ENCODE data around the gene GPR42.
"Not testable (repeated sequence)": the region's sequence is repeated elsewhere in the genome, so short reads cannot be mapped to it uniquely, and the experiment has no call there.

The GPR42 gene

DNA sequence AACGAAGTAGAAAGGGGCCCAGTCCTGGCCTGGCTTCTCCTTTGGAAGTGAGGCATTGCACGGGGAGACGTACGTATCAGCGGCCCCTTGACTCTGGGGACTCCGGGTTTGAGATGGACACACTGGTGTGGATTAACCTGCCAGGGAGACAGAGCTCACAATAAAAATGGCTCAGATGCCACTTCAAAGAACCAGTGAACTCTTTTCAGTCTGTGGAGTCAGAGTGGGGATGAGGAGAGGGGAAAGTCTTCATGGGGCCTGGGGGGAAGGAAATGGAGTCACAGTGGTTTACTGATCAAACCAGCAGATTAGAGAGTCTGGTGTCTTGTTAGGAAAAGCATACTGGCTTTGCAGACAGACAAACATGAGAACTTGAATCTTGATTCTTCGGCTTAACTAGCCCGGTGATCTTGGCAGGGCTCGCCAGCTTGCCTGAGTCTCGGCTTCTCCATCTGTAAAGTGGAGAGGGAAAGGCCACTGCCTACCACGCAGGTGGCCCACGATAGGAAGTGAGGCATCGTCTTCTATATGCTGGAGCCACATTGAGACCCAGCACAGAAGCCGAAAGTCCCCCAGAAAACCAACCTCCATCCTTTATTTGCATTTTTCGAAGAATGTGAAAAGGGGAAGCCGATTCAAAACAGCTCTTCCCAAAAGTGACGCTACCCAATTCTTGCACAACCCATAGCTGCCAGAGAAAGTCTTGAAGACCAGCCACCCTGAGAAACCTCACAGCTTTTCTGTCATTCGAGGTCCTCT, 23.5 kb upstream of the GPR42 start, which contains the start of gene FFAR1:
Gene FFAR1, plus strand, starts transcription at position 732 of the 759 bp plus-strand sequence. CDS start 3,650 bp downstream, outside the sequence.
- peak; percentile 67 for DNase-seq

DNA sequence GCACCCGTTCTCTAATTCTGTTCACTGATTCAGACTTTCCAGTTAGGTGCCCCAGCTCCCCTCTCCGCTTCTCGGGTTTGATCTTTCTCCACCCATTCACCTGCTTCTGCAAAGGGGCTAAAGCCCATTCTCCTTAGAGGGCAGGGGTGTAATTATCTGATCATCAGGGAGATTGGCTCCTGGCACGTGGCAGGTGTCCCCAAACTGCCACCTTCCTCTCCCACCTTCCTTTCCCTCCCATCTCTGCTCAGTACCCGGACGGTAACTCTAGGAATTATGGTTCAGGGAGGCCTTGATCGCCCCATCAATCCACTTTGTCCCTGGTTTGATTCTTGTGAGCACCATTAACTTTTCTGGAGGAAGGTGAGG, 23.0 kb upstream of the GPR42 start:
- no peak for DNase-seq

DNA sequence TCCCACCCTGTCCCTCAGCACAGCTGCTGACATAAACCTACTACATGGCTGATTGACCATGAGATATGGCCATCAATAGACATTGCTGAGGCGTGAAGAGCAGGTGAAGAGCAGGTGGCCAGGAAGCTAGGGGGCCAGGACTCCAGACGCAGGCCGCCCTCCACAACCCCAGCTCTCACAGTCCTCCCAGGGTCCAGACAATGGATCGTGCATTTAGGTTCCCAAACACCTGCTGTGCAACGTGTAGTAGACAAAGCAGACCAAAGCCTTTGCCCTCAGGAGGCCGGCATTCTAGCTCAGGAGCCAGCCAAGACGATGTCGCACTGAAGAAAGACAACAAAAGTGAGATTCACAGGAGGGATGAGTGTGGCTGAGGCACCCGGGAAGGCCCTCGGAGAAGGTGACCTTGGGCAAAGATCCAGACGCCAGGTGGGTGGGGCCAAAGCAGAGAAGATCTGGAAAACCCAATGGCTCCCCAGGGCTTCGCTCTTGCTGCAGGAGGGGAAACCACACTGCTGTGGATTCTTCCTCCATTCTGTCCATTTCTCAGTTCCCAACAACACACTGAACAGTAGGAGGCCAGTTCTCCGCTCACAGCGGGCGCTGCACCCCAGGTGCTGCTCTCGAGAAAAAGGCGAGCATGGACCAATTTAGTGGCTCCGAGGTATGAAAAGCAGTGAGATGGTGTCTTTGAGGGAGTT, 21.8 kb upstream of the GPR42 start:
- DNase-seq, result no peak

DNA sequence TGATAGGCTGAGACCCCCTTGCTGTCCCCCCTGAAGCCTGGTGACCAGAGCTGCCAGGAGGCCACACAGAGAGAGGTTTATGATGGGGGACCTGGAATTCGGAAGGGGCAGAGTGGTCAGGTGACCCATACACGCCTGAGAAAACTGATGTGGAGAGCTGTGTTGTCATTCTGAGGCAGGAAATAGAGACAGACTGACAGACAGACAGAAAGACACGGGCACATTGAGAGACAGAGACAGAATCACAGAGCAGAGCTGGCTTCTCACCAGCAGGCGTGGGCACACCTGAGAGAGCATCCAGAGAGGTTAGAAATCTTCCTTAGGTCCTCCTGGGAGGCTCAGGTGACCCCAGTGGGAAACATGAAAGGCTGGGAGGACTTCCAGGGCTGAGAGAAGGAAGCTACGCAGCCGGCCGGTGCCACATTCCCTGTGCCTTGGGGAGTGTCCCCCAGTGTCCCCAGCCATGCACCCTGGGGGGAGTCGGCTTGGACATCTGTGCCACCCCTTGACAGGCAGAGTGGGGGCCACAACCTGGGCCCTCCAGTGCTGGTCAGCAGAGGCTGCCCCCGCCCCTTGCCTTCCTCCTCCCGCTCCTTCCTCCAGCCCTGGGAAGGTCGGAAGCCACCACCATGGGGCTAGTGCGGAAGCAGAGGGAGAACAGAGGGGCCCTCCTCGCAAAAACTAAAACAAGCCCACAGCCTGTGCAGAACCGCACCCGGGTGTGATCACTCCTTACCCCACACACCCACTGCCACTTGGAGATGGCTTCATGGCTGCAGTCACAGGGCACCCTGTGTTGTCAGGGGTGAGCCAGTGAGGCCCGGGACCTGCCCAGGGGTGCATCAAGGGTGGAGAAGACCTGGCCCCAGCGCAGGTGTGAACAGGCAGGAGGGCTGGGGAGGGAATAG, 21.0 kb upstream of the GPR42 start:
- DNase-seq, result no peak

DNA sequence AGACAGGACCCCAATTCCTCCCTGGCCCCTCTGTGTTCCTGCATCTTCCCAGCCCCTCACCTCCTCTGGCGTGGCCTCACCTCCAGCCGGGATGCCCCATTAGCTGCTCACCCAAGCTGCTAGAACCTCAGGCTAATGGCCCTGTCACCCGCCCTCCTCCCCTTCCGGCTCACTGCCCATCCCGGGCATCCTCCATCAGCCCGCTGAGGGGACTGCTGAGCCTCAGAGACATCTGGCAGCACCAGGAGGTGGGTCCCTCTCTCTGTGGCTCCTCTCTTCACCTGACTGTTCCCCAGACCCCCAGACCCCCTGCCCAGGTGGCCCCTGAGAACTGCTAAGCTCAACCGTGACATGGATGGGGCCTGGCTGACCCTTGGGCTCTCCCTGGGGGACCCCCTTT, 20.3 kb upstream of the GPR42 start:
- DNase-seq, result no peak

DNA sequence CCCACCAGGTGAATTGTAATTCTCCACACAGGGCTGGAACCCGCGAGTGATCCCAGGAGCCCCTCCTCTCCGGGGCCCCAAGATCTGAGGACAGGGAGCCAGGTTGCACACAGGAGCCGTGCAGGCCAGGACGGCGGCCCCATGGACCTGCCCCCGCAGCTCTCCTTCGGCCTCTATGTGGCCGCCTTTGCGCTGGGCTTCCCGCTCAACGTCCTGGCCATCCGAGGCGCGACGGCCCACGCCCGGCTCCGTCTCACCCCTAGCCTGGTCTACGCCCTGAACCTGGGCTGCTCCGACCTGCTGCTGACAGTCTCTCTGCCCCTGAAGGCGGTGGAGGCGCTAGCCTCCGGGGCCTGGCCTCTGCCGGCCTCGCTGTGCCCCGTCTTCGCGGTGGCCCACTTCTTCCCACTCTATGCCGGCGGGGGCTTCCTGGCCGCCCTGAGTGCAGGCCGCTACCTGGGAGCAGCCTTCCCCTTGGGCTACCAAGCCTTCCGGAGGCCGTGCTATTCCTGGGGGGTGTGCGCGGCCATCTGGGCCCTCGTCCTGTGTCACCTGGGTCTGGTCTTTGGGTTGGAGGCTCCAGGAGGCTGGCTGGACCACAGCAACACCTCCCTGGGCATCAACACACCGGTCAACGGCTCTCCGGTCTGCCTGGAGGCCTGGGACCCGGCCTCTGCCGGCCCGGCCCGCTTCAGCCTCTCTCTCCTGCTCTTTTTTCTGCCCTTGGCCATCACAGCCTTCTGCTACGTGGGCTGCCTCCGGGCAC, 19.3 kb upstream of the GPR42 start:
- DNase-seq, result no peak

DNA sequence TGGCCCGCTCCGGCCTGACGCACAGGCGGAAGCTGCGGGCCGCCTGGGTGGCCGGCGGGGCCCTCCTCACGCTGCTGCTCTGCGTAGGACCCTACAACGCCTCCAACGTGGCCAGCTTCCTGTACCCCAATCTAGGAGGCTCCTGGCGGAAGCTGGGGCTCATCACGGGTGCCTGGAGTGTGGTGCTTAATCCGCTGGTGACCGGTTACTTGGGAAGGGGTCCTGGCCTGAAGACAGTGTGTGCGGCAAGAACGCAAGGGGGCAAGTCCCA, 18.8 kb upstream of the GPR42 start:
- no peak for DNase-seq

DNA sequence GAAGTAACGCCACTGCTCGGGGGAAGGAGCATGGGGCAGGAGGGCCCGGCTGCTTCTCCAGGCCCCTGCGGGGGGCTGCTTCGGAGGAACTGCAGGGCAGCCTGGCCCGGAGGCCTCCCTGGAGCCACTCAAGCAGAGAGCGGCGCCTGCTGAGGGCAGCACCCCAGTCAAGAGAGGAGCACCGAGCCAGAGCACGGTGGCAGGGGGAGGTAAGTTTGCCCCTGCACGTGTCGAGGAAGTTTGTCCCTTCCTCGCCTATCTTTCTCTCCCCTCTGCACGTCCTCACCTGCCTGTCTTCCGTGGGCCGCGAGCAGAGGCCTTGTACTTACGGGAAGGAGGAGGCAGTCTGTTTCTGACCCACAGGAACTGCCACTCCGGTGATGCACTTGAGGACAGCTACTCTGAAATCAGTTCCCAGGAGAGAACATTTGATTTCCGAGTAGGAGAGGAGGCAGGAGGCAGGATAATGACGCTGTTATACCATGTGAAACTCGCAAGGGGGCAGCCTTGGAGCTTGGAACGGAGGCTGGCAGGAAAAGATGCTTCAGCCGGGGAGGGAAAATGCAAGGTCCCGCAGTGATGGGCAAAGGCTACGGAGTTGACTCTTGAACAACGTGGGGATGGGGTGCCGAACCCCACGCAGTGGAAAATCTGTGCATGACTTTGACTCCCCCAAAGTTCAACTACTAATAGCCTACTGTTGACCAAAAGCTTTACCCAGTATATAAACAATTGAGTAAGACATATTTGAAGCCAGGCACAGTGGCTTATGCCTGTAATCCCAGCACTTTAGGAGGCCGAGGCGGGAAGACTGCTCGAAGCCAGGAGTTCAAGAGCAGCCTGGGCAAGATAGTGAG, 18.2 kb upstream of the GPR42 start:
- peak; percentile 79 for DNase-seq

DNA sequence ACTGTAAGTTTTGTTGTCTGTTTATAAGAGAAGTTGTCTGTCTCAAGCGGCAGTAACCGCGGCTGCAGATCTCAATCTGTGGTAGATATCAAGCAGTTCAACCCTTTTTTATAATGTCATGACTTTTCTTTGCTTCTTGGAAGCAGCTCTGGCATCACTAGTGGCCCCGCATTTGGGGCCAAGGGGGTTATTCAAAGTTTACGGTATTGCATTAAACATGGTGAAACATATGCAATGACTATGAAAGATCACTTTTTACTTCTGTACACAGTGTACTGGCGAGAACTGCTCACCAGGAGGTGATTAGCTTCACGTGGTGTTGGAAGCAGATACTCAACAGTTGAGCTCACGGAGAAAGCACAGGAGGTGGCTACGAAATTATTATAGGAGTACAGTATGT, 17.2 kb upstream of the GPR42 start:
- DNase-seq, result no peak

DNA sequence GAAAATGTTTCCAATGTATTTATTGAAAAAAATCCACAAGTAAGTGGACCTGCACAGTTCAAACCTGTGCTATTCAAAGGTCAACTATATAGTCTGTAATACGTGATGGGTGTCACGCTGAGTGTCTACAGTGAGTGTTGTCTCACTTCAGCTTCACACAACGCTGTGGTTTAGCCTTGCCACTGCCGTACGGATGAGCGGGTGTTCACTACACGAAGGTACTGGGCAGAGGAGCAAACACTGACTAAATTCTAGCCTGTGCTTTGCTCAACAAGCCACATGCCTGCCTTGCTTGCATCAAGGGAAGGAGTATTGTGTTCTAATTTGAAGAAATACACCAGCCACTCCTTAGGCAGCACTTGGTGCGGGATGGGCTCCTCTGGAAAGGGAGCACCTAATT, 16.0 kb upstream of the GPR42 start:
- DNase-seq, result no peak

DNA sequence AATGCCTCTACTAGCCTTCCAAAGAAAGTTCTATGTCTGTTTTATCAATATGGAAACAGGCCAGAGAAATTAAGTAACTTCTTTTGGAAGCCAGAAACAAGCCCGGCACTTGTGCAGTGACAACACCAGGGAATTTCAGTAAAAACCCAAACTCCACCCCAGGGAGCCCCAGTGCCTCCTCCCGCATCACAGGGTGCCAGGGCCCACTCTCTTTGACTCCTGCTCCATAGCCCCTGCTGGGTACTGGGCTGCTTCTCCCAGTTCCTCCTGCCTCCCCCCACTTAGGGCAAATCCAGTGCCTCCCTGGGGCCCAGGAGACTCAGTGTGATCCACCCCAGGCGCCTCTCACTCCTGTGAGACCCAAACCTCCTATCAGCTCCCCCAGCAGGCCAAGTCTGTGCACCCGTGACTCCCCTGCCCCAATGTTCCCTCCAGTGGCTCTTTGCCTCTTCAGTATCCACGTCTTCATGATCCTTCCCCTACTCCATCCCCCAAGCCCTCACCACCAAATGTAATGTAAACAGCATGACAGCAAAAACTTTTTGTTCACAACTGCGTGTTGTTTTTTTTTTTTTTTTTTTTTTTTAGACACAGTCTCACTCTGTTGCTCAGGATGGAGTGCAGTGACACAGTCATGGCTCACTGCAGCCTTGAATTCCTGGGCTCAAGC, 14.9 kb upstream of the GPR42 start:
- no peak for DNase-seq

DNA sequence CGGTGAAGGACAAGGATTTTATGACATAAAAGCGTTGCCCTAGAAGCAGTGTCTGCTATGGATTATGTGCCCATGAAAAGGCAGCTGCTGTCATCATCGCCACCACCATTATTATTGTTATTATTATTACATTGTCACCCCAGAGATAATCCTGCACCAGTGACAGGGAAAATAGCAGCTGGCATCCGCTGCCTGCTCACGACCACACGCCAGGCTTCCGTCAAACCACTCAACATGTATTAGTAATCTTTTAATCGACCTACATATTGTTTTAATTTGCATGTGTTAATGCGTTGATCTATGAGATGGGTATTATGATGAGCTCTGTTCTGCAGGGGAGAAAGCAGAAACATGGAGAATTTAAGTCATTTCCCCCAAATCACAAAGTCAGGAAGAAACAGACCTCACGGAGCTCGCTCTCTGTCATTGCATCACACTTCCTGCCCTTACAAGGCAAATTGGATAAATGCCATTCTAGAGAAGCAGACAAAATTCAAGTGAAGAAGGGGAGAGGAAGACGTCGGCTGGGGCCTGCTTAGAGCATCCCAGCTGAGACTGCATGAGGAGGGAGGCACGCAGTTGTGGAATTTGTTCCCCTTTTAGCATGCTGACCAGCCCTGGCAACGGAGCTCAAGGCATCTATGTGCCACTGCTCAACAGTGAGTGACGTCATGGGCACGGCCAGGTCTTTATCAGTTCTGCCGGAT, 12.8 kb upstream of the GPR42 start, which contains the start of gene FFAR3:
Gene FFAR3, plus strand, starts transcription at position 594 of the 707 bp plus-strand sequence. CDS start 431 bp downstream, outside the sequence.
- no peak for DNase-seq

DNA sequence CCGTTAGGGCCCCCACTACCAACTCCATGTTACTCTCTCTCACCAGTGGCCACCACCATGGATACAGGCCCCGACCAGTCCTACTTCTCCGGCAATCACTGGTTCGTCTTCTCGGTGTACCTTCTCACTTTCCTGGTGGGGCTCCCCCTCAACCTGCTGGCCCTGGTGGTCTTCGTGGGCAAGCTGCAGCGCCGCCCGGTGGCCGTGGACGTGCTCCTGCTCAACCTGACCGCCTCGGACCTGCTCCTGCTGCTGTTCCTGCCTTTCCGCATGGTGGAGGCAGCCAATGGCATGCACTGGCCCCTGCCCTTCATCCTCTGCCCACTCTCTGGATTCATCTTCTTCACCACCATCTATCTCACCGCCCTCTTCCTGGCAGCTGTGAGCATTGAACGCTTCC, 12.0 kb upstream of the GPR42 start:
- not testable (repeated sequence) for DNase-seq

DNA sequence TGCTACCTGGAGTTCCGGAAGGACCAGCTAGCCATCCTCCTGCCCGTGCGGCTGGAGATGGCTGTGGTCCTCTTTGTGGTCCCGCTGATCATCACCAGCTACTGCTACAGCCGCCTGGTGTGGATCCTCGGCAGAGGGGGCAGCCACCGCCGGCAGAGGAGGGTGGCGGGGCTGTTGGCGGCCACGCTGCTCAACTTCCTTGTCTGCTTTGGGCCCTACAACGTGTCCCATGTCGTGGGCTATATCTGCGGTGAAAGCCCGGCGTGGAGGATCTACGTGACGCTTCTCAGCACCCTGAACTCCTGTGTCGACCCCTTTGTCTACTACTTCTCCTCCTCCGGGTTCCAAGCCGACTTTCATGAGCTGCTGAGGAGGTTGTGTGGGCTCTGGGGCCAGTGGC, 11.5 kb upstream of the GPR42 start:
- not testable (repeated sequence) for DNase-seq

DNA sequence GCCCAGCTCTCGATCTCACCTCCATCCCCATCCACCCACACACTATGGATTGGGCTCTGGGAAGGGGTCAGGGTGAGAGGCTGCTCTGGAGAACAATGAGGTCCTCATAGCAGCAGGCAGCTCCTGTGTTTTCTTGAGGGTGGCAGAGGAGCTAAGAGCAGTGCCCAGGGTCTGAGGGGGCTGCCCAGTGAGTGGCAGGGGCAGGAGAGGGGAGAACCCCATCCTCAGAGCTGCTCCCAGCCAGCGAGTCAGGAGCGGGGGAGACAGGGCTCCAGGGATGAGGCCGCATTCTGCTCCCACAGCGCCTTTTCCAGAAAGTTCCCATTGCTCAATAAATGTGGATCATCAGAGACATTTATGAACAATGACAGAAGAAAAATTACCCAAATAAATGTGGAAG, 10.8 kb upstream of the GPR42 start:
- not testable (repeated sequence) for DNase-seq

DNA sequence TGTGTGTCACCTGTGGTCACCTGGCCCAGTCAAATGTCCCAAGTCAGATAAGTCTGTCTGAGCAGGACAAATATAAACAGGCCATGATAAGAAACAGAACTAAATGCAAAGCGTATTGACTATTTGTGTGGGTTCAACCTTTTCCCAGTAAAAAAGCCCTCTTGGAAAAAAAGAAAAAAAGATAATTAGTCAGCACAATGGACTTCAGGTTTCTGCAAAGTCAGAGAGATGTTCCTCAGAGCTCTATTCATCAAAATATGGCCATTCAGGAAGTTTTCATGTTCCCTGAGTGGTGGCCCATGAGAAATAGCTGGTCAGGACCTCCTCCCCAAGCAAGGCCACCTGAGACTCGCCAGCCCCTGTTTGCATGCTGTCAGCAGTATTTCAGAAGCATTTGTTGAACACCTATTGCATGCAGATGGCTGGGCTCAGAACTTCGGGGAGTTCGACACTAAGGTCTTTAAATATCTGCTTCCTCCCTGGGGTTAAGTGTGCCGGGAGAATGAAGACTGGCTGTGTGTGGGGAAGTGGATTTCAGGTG, 9.9 kb upstream of the GPR42 start:
- DNase-seq, result no peak

DNA sequence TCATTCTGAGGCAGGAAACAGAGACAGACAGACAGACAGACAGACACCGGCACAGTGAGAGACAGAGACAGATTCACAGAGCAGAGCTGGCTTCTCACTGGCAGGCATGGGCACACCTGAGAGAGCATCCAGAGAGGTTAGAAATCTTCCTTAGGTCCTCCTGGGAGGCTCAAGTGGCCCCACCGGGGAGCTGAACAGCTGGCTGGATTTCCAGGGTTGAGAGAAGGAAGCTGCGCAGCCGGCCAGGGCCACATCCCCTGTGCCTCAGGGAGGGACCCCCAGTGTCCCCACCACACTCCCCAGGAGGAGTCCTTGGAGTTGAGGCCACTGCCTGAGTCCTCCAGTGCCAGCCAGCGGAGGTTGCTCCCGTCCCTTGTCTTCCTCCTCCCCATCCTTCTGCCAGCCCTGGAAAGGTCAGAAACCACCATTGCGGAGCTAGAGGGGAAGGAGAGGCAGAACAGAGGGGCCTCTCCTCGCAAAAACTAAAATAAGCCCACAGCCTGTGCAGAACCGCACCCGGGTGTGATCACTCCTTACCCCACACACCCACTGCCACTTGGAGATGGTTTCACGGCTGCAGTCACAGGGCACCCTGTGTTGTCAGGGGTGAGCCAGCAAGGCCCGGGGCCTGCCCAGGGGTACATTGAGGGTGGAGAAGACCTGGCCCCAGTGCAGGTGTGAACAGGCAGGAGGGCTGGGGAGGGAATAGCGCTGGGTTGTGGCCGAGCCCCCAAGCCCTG, 8.4 kb upstream of the GPR42 start:
- DNase-seq, result no peak

DNA sequence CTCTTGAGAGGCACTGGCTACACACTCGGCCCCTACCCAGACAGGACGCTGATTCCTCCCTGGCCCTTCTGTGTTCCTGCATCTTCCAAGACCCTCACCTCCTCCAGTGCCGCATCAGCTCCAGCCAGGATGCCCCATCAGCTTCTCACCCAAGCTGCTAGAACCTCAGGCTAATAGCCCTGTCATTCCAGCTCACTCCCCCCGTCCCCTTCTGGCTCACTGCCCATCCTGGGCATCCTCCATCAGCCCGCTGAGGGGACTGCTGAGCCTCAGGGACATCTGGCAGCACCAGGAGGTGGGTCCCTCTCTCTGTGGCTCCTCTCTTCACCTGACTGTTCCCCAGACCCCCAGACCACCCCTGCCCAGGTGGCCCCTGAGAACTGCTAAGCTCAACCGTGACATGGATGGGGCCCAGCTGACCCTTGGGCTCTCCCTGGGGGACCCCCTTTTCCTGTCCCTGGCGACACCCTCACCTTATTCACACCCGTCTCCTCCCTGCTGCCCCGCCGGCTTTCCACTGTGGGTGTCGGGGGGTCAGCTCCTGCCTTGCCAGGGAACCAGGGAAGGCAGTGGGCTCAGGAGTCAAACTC, 7.8 kb upstream of the GPR42 start:
- DNase-seq, result no peak
